K562 (cell line): ENCODE data around the gene TAL1. TPM values are rescaled to one million over a fixed set of nuclear protein-coding genes. Genes with fewer than 3 reads are reported as not detected.

Source experiments
- CBFA2T3 ChIP-seq: fragments of 450-650 bp; IDR thresholded peaks from 2 replicates; pipeline ENCODE4 v1.6.1; 2017
- HMBOX1 ChIP-seq: sonication (generic); IDR thresholded peaks from 2 replicates; pipeline ENCODE4 v1.6.1; 2016
- L3MBTL2 ChIP-seq: fragments of 450-650 bp; IDR thresholded peaks from 2 replicates; pipeline ENCODE4 v1.6.1; 2016; ENCODE audit warnings: mild to moderate bottlenecking, moderate library complexity
- NR4A1 ChIP-seq, 2 experiments: fragments of 250-450 bp in 1 of 2; fragments of 450-650 bp in 1 of 2; sonication (Bioruptor Pico) in 1 of 2; IDR thresholded peaks; 2 replicates each; pipeline versions ENCODE4 v1.4.0 to v1.6.1; 2016 to 2020; ENCODE audit warnings: mild to moderate bottlenecking in 2 of 2, missing compliant biosample characterization in 1 of 2, missing genetic modification characterization in 1 of 2, moderate library complexity in 1 of 2
- PBX2 ChIP-seq, 2 experiments: IDR thresholded peaks in 1 of 2; conservative IDR thresholded peaks in 1 of 2; 2 replicates each; pipeline ENCODE4 v1.6.1; 2016; ENCODE audit warnings: low read depth in 2 of 2, mild to moderate bottlenecking in 1 of 2, missing compliant biosample characterization in 1 of 2, missing genetic modification characterization in 1 of 2, moderate library complexity in 1 of 2
- SMAD2 ChIP-seq: fragments of 150-350 bp; IDR thresholded peaks from 2 replicates; pipeline ENCODE4 v1.6.1; 2014; ENCODE audit warnings: low read depth, mild to moderate bottlenecking, low read length
- SRSF3 ChIP-seq: fragments of 200-400 bp; formaldehyde crosslinking; IDR thresholded peaks from 2 replicates; pipeline ENCODE4 v1.6.1; 2016; ENCODE audit warnings: mild to moderate bottlenecking, low read length, moderate library complexity; ENCODE audit not compliant: insufficient read depth
- THRB ChIP-seq: fragments of 450-650 bp; formaldehyde crosslinking; conservative IDR thresholded peaks from 2 replicates; pipeline ENCODE4 v1.4.0; 2022; ENCODE audit warnings: mild to moderate bottlenecking, missing genetic modification characterization
- ZBTB34 ChIP-seq: fragments of 250-450 bp; sonication (Bioruptor Pico); IDR thresholded peaks from 2 replicates; pipeline ENCODE4 v1.8.0; 2021; ENCODE audit warnings: mild to moderate bottlenecking, moderate library complexity
- ZHX1 ChIP-seq: fragments of 150-350 bp; conservative IDR thresholded peaks from 2 replicates; pipeline ENCODE4 v1.6.1; 2014; ENCODE audit warnings: low read length
- ZNF121 ChIP-seq: sonication (generic); formaldehyde crosslinking; conservative IDR thresholded peaks from 2 replicates; pipeline ENCODE4 v1.8.0; 2022; ENCODE audit warnings: missing genetic modification reagents
- ZNF347 ChIP-seq: fragments of 450-650 bp; formaldehyde crosslinking; IDR thresholded peaks from 2 replicates; pipeline ENCODE4 v1.4.0; 2020; ENCODE audit warnings: low read depth, mild to moderate bottlenecking, moderate library complexity
- ZNF512 ChIP-seq: IDR thresholded peaks from 2 replicates; pipeline ENCODE4 v1.6.1; 2016; ENCODE audit warnings: missing genetic modification characterization, missing compliant biosample characterization
- polyA plus RNA-seq, 8 experiments: library from polyadenylated mRNA; depleted of rRNA in 4 of 8; stranded (reverse) in 5 of 8; unstranded in 3 of 8; fragments of >200 nt; fragmentation: Nextera tagmentation in 2 of 8; fragmentation: Illumina TruSeq in 1 of 8; extraction: Ambion mirVana in 2 of 8; extraction: Trizol in 1 of 8; gene quantifications; 2 replicates each; pipeline versions ENCODE4 v1.2.1 to v1.2.3, GENCODE V29; 2011 to 2014; ENCODE audit warnings: inconsistent platforms in 1 of 8, missing spikeins in 1 of 8
- total RNA-seq, 7 experiments: library from RNA; depleted of rRNA in 6 of 7; stranded (reverse); fragments of >200 nt in 6 of 7; fragmentation: Illumina TruSeq in 2 of 7; extraction: Trizol in 2 of 7; gene quantifications; 2 replicates each; pipeline versions ENCODE4 v1.2.1 to v1.2.3, GENCODE V29; 2011 to 2021; ENCODE audit warnings: low replicate concordance in 1 of 7

TAL1 gene
- total and polyA plus RNA-seq, 9 of the 15 experiments (the other 6 are each of a cell fraction or from before 2014, with no cell fraction given) = 18.5 to 106 (median 59.7) TPM

- TF ChIP-seq PBX2 (CRISPR knock-in tag; IDR thresholded peaks at IDR 0.05; ENCODE audit: low read depth) (no peak), PBX2 (tag; conservative IDR thresholded peaks at IDR 0.05; ENCODE audit: low read depth) (peak; percentile 57), NR4A1 (CRISPR knock-in tag; IDR thresholded peaks at IDR 0.05) (no peak), NR4A1 (tag; IDR thresholded peaks at IDR 0.05) (peak; percentile 61; the same call in 1 of the 2 replicates), ZNF512 (tag) (no peak), SMAD2 (no peak), THRB (no peak), L3MBTL2 (no peak), SRSF3 (no peak), ZBTB34 (CRISPR knock-in tag) (peak; percentile 88), CBFA2T3 (peak; percentile 99), ZNF347 (CRISPR knock-in tag) (no peak), ZNF121 (CRISPR knock-in tag) (no peak), ZHX1 (0 out of 2 replicates have a peak, but pooled peaks have one; percentile 19), HMBOX1 (peak; percentile 74; the same call in 1 of the 2 replicates)
These were observed at the start of gene TAL1 (continued) for GRCh38 chr1:47232187-47232874.
